Nasal cavity respiratory epithelium epithelial cell of viscerocranial mucosa (primary cell): Measurements from ENCODE around the gene ARHGAP25. TPM values are rescaled to one million over a fixed set of nuclear protein-coding genes. Genes with fewer than 3 reads are reported as not detected.

Experiments used
- total RNA-seq: library from RNA; depleted of rRNA; stranded (reverse); fragments of >200 nt; gene quantifications from 2 replicates; pipeline ENCODE4 v1.2.3, GENCODE V29; 2014

ARHGAP25 gene
- 1.7 and 2.1 TPM in 2 replicates for total RNA-seq

GRCh38 chr2:68734688-68735525 is at the start of gene ARHGAP25:
ARHGAP25 (plus strand) TSS chr2:68734811; CDS start chr2:68735200, 389 bp downstream.

GRCh38 chr2:68871159-68871764 is 136.7 kb downstream of the ARHGAP25 start, which contains the start of gene BMP10:
BMP10 (minus strand) TSS chr2:68871397; CDS start chr2:68871358, 39 bp downstream.

Other genes starting within 250 kb of the ARHGAP25 start
- gene PROKR1, start 91.2 kb upstream of the ARHGAP25 start, total RNA-seq, result under 0.01 TPM in 1 of 2 replicates, not detected in the other
- not detected in 2 replicates for gene BMP10, start 136.6 kb downstream of the ARHGAP25 start, total RNA-seq
- not detected in 2 replicates for gene GKN2, start 218.1 kb downstream of the ARHGAP25 start, total RNA-seq
- gene GKN1, start 239.8 kb downstream of the ARHGAP25 start, total RNA-seq, result not detected in 2 replicates